ENCODE results near the gene MACROD1. TPM values are rescaled to one million over a fixed set of nuclear protein-coding genes. Genes with fewer than 3 reads are reported as not detected.

Gene MACROD1
- polyA plus RNA-seq, 1 donor (not counting 4 experiments of a cell fraction or from before 2014, with no cell fraction given), result 4.6 TPM

DNA sequence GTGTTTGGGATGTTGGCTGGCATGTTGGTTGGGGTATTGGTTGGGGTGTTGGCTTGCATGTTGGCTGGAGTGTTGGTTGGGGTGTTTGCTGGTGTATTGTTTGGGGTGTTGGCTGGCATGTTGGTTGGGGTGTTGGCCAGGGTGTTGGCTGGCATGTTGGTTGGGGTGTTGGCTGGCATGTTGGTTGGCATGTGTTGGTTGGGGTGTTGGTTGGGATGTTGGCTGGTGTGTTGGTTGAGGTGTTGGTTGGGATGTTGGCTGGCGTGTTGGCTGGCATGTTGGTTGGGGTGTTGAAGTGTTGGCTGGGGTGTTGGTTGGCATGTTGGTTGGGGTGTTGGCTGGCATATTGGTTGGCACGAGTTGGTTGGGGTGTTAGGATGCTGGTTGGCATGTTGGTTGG is 155.1 kb downstream of the MACROD1 start:
- FAIRE-seq (no peak), DNase-seq (ENCODE audit: low read depth, low spot score) (no peak)
- TF ChIP-seq EZH2 (IDR thresholded peaks at IDR 0.05; ENCODE audit: low read length), result no peak
- TF ChIP-seq, protein P1, sequence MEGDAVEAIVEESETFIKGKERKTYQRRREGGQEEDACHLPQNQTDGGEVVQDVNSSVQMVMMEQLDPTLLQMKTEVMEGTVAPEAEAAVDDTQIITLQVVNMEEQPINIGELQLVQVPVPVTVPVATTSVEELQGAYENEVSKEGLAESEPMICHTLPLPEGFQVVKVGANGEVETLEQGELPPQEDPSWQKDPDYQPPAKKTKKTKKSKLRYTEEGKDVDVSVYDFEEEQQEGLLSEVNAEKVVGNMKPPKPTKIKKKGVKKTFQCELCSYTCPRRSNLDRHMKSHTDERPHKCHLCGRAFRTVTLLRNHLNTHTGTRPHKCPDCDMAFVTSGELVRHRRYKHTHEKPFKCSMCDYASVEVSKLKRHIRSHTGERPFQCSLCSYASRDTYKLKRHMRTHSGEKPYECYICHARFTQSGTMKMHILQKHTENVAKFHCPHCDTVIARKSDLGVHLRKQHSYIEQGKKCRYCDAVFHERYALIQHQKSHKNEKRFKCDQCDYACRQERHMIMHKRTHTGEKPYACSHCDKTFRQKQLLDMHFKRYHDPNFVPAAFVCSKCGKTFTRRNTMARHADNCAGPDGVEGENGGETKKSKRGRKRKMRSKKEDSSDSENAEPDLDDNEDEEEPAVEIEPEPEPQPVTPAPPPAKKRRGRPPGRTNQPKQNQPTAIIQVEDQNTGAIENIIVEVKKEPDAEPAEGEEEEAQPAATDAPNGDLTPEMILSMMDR (optimal IDR thresholded peaks at IDR 0.05 in 1 of 3, IDR thresholded peaks at IDR 0.05 in 1 of 3, conservative IDR thresholded peaks at IDR 0.05 in 1 of 3; ENCODE audit: extremely low read depth in 1 of 3, insufficient read depth in 2 of 3, low read length in 3 of 3), result no peak
- Histone ChIP-seq H3K4me2 (ENCODE audit: control insufficient read depth, extremely low read depth, insufficient read depth, low read depth, low read length) (no peak overlapping the region), H3K9me3 (ENCODE audit: control insufficient read depth, low read depth, low read length) (no peaks in the 10 kb centered on the region), H3K27ac (ENCODE audit: control insufficient read depth, insufficient read depth, low read length) (no peak overlapping the region), H3K9ac (ENCODE audit: control insufficient read depth, extremely low read depth, insufficient read depth, low read length) (no peak overlapping the region), H4K20me1 (ENCODE audit: control insufficient read depth, extremely low read depth, insufficient read depth, low read length) (no peaks in the 10 kb centered on the region), H3K4me1 (ENCODE audit: control insufficient read depth, extremely low read depth, insufficient read depth, low read length) (peaks cover 11% of the 10 kb centered on the region), H3K36me3 (ENCODE audit: control insufficient read depth in 2 of 2, extremely low read depth in 1 of 2, insufficient read depth in 2 of 2, low read length in 2 of 2) (no peaks in the 10 kb centered on the region), H3K27me3 (ENCODE audit: control insufficient read depth, extremely low read depth, insufficient read depth, low read length) (peaks cover 30% of the 10 kb centered on the region), H3K4me3 (ENCODE audit: control insufficient read depth in 2 of 3, extremely low read depth in 1 of 3, insufficient read depth in 2 of 3, low read depth in 1 of 3, low read length in 3 of 3) (no peak overlapping the region), H3K79me2 (ENCODE audit: control insufficient read depth, insufficient read depth, low read length) (no peaks in the 10 kb centered on the region), H2AFZ (ENCODE audit: control insufficient read depth, low read length) (no peak overlapping the region), H3K9me1 (ENCODE audit: control insufficient read depth, extremely low read depth, insufficient read depth, low read length) (no peaks in the 10 kb centered on the region)
- dilution Hi-C loops (cut with MboI; ENCODE audit: extremely low pct_ligation_motif_present, low sequenced_read_pairs), result no loop called here

DNA sequence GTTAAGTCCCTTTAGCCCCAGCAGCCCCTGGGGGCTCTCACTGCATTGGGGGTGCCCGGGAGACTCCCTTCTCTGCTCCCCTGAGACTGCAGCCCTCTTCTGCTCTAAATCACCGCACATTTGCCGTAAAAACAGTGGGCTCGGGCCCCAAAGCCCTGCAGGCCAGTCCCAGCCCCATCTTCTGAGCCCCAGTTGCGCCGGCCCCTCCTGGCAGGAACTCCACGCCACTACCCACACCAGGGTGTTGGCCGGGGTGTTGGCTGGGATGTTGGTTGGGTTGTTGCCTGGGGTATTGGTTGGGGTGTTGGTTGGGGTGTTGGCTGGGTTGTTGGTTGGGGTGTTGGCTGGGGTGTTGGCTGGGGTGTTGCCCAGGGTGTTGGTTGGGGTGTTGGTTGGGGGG is 156.2 kb downstream of the MACROD1 start:
- Histone ChIP-seq H3K9me3 (ENCODE audit: control insufficient read depth, low read depth, low read length) (no peaks in the 10 kb centered on the region), H3K79me2 (ENCODE audit: control insufficient read depth, insufficient read depth, low read length) (no peaks in the 10 kb centered on the region), H4K20me1 (ENCODE audit: control insufficient read depth, extremely low read depth, insufficient read depth, low read length) (no peaks in the 10 kb centered on the region), H3K27me3 (ENCODE audit: control insufficient read depth, extremely low read depth, insufficient read depth, low read length) (peaks cover 30% of the 10 kb centered on the region), H3K4me1 (ENCODE audit: control insufficient read depth, extremely low read depth, insufficient read depth, low read length) (peaks cover 11% of the 10 kb centered on the region), H2AFZ (ENCODE audit: control insufficient read depth, low read length) (no peak overlapping the region), H3K27ac (ENCODE audit: control insufficient read depth, insufficient read depth, low read length) (no peak overlapping the region), H3K36me3 (ENCODE audit: control insufficient read depth in 2 of 2, extremely low read depth in 1 of 2, insufficient read depth in 2 of 2, low read length in 2 of 2) (no peaks in the 10 kb centered on the region), H3K9me1 (ENCODE audit: control insufficient read depth, extremely low read depth, insufficient read depth, low read length) (no peaks in the 10 kb centered on the region), H3K4me3 (ENCODE audit: control insufficient read depth in 2 of 3, extremely low read depth in 1 of 3, insufficient read depth in 2 of 3, low read depth in 1 of 3, low read length in 3 of 3) (no peak overlapping the region), H3K4me2 (ENCODE audit: control insufficient read depth, extremely low read depth, insufficient read depth, low read depth, low read length) (no peak overlapping the region), H3K9ac (ENCODE audit: control insufficient read depth, extremely low read depth, insufficient read depth, low read length) (no peak overlapping the region)
- FAIRE-seq (no peak), DNase-seq (ENCODE audit: low read depth, low spot score) (no peak)
- dilution Hi-C loops (cut with MboI; ENCODE audit: extremely low pct_ligation_motif_present, low sequenced_read_pairs), result loop anchor here (10.0 kb wide), 1 partner anchor 125 kb away; no protein-coding TSS in a partner anchor
- no peak for TF ChIP-seq EZH2 (IDR thresholded peaks at IDR 0.05; ENCODE audit: low read length)
- TF ChIP-seq, protein P1 (optimal IDR thresholded peaks at IDR 0.05 in 1 of 3, IDR thresholded peaks at IDR 0.05 in 1 of 3, conservative IDR thresholded peaks at IDR 0.05 in 1 of 3; ENCODE audit: extremely low read depth in 1 of 3, insufficient read depth in 2 of 3, low read length in 3 of 3), result no peak

Data from keratinocyte (primary cell).